GM23338 (cell line): ENCODE results near the gene ZHX3. TPM values are rescaled to one million over a fixed set of nuclear protein-coding genes. Genes with fewer than 3 reads are reported as not detected.

Source experiments
- ATAC-seq: fragments of 200-7000 bp; cut with Tn5 transposase; 3 replicates; pipeline ENCODE4 v1.9.1; 2020
- DNase-seq: peaks from one replicate; pipeline ENCODE4 v3.0.0-alpha.2; 2015; ENCODE audit warnings: low spot score
- H2AFZ ChIP-seq: fragments of 200-600 bp; sonication (generic); 2 replicates; pipeline ENCODE4 v1.8.0; 2016; ENCODE audit warnings: antibody characterized with exemption, mild to moderate bottlenecking, moderate library complexity
- H3F3A ChIP-seq: fragments of 200-600 bp; sonication (generic); replicated peaks from 2 replicates; pipeline ENCODE4 v1.8.0; 2017; ENCODE audit warnings: antibody characterized with exemption, mixed run types, low read depth
- H3K27ac ChIP-seq: fragments of 200-600 bp; sonication (generic); 2 replicates; pipeline ENCODE4 v1.6.1; 2016; ENCODE audit warnings: low read depth
- H3K27me3 ChIP-seq: fragments of 200-600 bp; sonication (generic); 2 replicates; pipeline ENCODE4 v1.8.0; 2016; ENCODE audit warnings: mild to moderate bottlenecking, mixed run types, moderate library complexity; ENCODE audit not compliant: insufficient read depth
- H3K36me3 ChIP-seq: fragments of 200-600 bp; sonication (generic); 2 replicates; pipeline ENCODE4 v1.8.0; 2016; ENCODE audit warnings: mild to moderate bottlenecking; ENCODE audit not compliant: insufficient read depth
- H3K4me1 ChIP-seq: fragments of 200-600 bp; sonication (generic); 2 replicates; pipeline ENCODE4 v1.8.0; 2016; ENCODE audit warnings: mild to moderate bottlenecking, moderate library complexity; ENCODE audit not compliant: insufficient read depth
- H3K4me2 ChIP-seq: fragments of 200-600 bp; sonication (generic); 2 replicates; pipeline ENCODE4 v1.7.1; 2017; ENCODE audit warnings: mixed run types
- H3K4me3 ChIP-seq: fragments of 200-600 bp; sonication (generic); 2 replicates; pipeline ENCODE4 v1.6.1; 2016; ENCODE audit warnings: mixed run types
- H3K79me2 ChIP-seq: fragments of 200-600 bp; sonication (generic); replicated peaks from 2 replicates; pipeline ENCODE4 v1.8.0; 2017; ENCODE audit warnings: mild to moderate bottlenecking; ENCODE audit not compliant: insufficient read depth
- H3K9me2 ChIP-seq: fragments of 200-600 bp; sonication (generic); 2 replicates; pipeline ENCODE4 v1.8.0; 2017; ENCODE audit not compliant: insufficient read depth
- H4K20me1 ChIP-seq: fragments of 200-600 bp; sonication (generic); replicated peaks from 2 replicates; pipeline ENCODE4 v1.8.0; 2017; ENCODE audit warnings: mild to moderate bottlenecking; ENCODE audit not compliant: insufficient read depth
- H3K27ac Mint-ChIP-seq: 2 replicates; pipeline ENCODE4 v1.8.0; 2020; ENCODE audit warnings: inconsistent platforms, mild to moderate bottlenecking, moderate library complexity, mixed read lengths
- H3K27me3 Mint-ChIP-seq: 3 replicates; pipeline ENCODE4 v1.8.0; 2022; ENCODE audit warnings: low read depth, mild to moderate bottlenecking, moderate library complexity, mixed read lengths, inconsistent platforms; ENCODE audit not compliant: insufficient read depth, poor library complexity
- H3K36me3 Mint-ChIP-seq: 3 replicates; pipeline ENCODE4 v1.8.0; 2021; ENCODE audit warnings: low read depth, mild to moderate bottlenecking, inconsistent platforms, moderate library complexity, mixed read lengths
- H3K4me1 Mint-ChIP-seq: 3 replicates; pipeline ENCODE4 v1.8.0; 2020; ENCODE audit warnings: mild to moderate bottlenecking, inconsistent platforms, mixed read lengths
- H3K4me3 Mint-ChIP-seq: 3 replicates; pipeline ENCODE4 v1.8.0; 2021; ENCODE audit warnings: moderate library complexity, mild to moderate bottlenecking, inconsistent platforms, mixed read lengths
- H3K9me3 Mint-ChIP-seq: 3 replicates; pipeline ENCODE4 v1.8.0; 2020; ENCODE audit warnings: moderate library complexity, mild to moderate bottlenecking, inconsistent platforms, mixed read lengths
- CREB1 ChIP-seq: fragments of 250-450 bp; sonication (Bioruptor Pico); IDR thresholded peaks from 2 replicates; pipeline ENCODE4 v1.5.0; 2020; ENCODE audit warnings: low read depth, mild to moderate bottlenecking, moderate library complexity
- EZH2 ChIP-seq: fragments of 200-600 bp; sonication (generic); IDR thresholded peaks from one replicate; pipeline ENCODE4 v1.8.0; 2017; ENCODE audit warnings: antibody characterized with exemption, mild to moderate bottlenecking, low read depth; ENCODE audit not compliant: unreplicated experiment
- EZH2phosphoT487 ChIP-seq: fragments of 200-600 bp; sonication (generic); IDR thresholded peaks from one replicate; pipeline ENCODE4 v1.8.1; 2018; ENCODE audit warnings: antibody characterized with exemption; ENCODE audit not compliant: unreplicated experiment
- JUNB ChIP-seq: IDR thresholded peaks from one replicate; pipeline ENCODE4 v1.6.1; 2016; ENCODE audit warnings: antibody characterized with exemption; ENCODE audit not compliant: unreplicated experiment
- NANOG ChIP-seq: IDR thresholded peaks from 2 replicates; pipeline ENCODE4 v1.6.1; 2016; ENCODE audit warnings: antibody characterized with exemption, borderline replicate concordance
- POLR2AphosphoS5 ChIP-seq: IDR thresholded peaks from 2 replicates; pipeline ENCODE4 v1.6.1; 2016; ENCODE audit warnings: antibody characterized with exemption, low read depth
- STAT1 ChIP-seq: IDR thresholded peaks from one replicate; pipeline ENCODE4 v1.6.1; 2016; ENCODE audit warnings: antibody characterized with exemption; ENCODE audit not compliant: unreplicated experiment
- ZNF462 ChIP-seq: fragments of 250-450 bp; sonication (Bioruptor Pico); IDR thresholded peaks from 2 replicates; pipeline ENCODE4 v1.5.0; 2020; ENCODE audit warnings: mild to moderate bottlenecking, moderate library complexity
- polyA plus RNA-seq: library from polyadenylated mRNA; unstranded; fragments of >200 nt; fragmentation: Nextera tagmentation; extraction: Ambion mirVana; gene quantifications from 2 replicates; pipeline ENCODE4 v1.2.1, GENCODE V29; 2016
- total RNA-seq: library from RNA; depleted of rRNA; stranded (reverse); fragments of >200 nt; shearing (Covaris generic); gene quantifications from 2 replicates; pipeline ENCODE4 v1.2.3, GENCODE V29; 2014

The ZHX3 gene
- total and polyA plus RNA-seq, 2 experiments from 2014 or later = 1.7 to 2.8 TPM

- H3K27ac Mint-ChIP-seq = no peak overlapping the region
- no peak for DNase-seq
- no peak for ATAC-seq
- H3K4me2 ChIP-seq = no peak overlapping the region
- no peaks in the 10 kb centered on the region for H3K9me3 Mint-ChIP-seq
- peaks cover 67% of the 10 kb centered on the region for H3K4me1 Mint-ChIP-seq
- H3K4me3 Mint-ChIP-seq = no peak overlapping the region; the same call in 2 of the 3 replicates
- H3K36me3 Mint-ChIP-seq = peaks cover 29% of the 10 kb centered on the region
- H3K27ac ChIP-seq = no peak overlapping the region
- TF ChIP-seq ZNF462 (no peak), EZH2phosphoT487 (no peak), POLR2AphosphoS5 (no peak), CREB1 (CRISPR knock-in tag) (no peak), JUNB (no peak), EZH2 (no peak), STAT1 (no peak), NANOG (no peak)
- H4K20me1 ChIP-seq = peaks cover 76% of the 10 kb centered on the region
- no peak overlapping the region for H2AFZ ChIP-seq
- H3K4me3 ChIP-seq = no peak overlapping the region
- peaks cover 100% of the 10 kb centered on the region for H3K79me2 ChIP-seq
- H3K27me3 ChIP-seq = no peaks in the 10 kb centered on the region
- H3K9me2 ChIP-seq = no peaks in the 10 kb centered on the region
- peaks cover 40% of the 10 kb centered on the region for H3K4me1 ChIP-seq
- no peaks in the 10 kb centered on the region for H3F3A ChIP-seq
- peaks cover 4% of the 10 kb centered on the region for H3K27me3 Mint-ChIP-seq
- no peaks in the 10 kb centered on the region for H3K36me3 ChIP-seq
Measured at GRCh38 chr20:41143354-41143753, 174.2 kb downstream of the ZHX3 start.
